ENCODE data around the gene PPP1R3F.
A peak's percentile ranks its signal among the peaks of the same experiment; 100 is the strongest.

The PPP1R3F gene

GRCh38 chrX:49266523-49267445 lies 2.8 kb upstream of the PPP1R3F start:
- TF ChIP-seq CTCF (IDR thresholded peaks at IDR 0.05; ENCODE audit: low read depth, low read length): no peak
- no peak overlapping the region for H3K4me3 ChIP-seq (ENCODE audit: low read depth, low read length)

GRCh38 chrX:49268702-49269009 lies 937 bp upstream of the PPP1R3F start:
- no peak for TF ChIP-seq CTCF (IDR thresholded peaks at IDR 0.05; ENCODE audit: low read depth, low read length)
- H3K4me3 ChIP-seq (ENCODE audit: low read depth, low read length): peak overlapping the region; percentile 63

- peak overlapping the region; percentile 63 for H3K4me3 ChIP-seq (ENCODE audit: low read depth, low read length)
- TF ChIP-seq CTCF (IDR thresholded peaks at IDR 0.05; ENCODE audit: low read depth, low read length): no peak
Observed at GRCh38 chrX:49269010-49269766, 405 bp upstream of the PPP1R3F start.

GRCh38 chrX:49270249-49270921 lies 792 bp downstream of the PPP1R3F start:
- H3K4me3 ChIP-seq (ENCODE audit: low read depth, low read length): peak overlapping the region; percentile 63
- no peak for TF ChIP-seq CTCF (IDR thresholded peaks at IDR 0.05; ENCODE audit: low read depth, low read length)

- no peak for TF ChIP-seq CTCF (IDR thresholded peaks at IDR 0.05; ENCODE audit: low read depth, low read length)
- no peak overlapping the region for H3K4me3 ChIP-seq (ENCODE audit: low read depth, low read length)
Observed at GRCh38 chrX:49271341-49271740, 1.7 kb downstream of the PPP1R3F start.

GRCh38 chrX:49272421-49272820 lies 2.8 kb downstream of the PPP1R3F start:
- no peak for TF ChIP-seq CTCF (IDR thresholded peaks at IDR 0.05; ENCODE audit: low read depth, low read length)
- no peak overlapping the region for H3K4me3 ChIP-seq (ENCODE audit: low read depth, low read length)
